Stimulated activated CD4-positive, alpha-beta T cell treated with anti-CD3 and anti-CD28 coated beads, Interleukin-4, amount 100 ng/mL, for 1 hour (primary cell): ENCODE measurements around the gene LAMB1.
"Not testable (repeated sequence)": the region's sequence is repeated elsewhere in the genome, so short reads cannot be mapped to it uniquely, and the experiment has no call there.

Experiments
- DNase-seq: peaks from one replicate; pipeline ENCODE4 v3.0.0-alpha.2; 2020

The LAMB1 gene

DNA sequence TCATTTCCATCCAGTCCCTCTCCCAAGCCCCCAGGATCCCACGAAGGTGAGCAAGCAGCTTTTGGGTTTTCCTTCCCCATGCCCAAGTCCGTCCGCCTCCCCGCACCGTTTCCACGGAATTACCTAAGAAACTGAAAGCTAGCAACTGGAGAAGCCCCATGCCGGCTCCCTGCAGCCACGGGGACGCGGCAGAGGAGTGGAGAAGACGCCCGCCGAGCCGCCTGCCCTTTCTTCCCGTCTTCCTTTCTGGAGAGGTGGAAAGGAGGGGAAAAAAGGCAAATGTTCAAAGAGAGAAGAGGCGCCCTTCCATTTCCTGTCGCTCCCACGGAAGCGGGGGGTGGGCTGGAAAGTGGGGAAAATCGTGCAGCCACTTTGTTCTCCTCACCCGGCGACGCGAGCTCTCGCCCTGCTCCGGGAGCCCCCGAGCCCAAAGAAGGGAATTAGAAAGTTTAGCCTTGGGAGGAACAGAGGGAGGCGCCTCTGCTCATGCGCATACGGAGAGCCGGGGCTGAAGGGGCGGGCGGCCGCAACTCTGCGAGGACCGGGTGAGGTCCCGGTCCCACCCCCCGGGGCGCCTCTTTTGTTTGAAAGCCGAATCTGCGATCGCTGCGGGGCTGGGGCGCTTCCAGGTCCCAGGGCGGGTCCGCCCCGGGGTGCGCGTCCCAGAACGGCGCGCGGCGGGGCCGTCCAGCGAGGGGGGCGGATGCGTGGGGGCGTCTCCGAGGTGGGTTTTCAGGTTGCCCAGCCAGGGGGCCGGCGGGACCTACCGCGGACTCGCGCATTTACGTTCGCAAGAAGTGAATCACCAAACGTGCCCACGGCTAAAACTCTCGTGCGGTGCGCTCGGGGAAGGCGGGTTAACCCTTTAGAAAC, at the start of gene LAMB1:
LAMB1 (minus strand) TSS at position 436 of the 873 bp plus-strand sequence; CDS start at position 160, 276 bp downstream.
- peak; percentile 7 for DNase-seq

DNA sequence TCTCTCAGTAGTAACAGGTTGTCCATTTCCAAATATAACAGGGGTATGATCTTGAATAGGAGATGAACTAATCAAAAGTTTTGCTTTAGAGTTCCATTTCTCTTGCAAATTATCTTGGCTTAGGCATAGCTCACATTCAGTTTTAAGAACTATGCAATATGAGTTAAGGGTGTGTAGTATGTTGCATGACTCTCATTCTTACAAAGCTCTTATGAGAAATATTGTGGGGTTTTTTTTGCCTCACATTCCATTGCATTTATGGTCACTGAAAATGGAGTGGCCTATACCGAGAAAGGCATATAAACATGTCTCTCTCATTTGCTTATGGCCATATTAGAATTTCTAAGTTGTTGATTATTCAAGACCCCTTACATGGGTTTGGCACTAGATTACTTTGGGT, 48.5 kb upstream of the LAMB1 start:
- no peak for DNase-seq

DNA sequence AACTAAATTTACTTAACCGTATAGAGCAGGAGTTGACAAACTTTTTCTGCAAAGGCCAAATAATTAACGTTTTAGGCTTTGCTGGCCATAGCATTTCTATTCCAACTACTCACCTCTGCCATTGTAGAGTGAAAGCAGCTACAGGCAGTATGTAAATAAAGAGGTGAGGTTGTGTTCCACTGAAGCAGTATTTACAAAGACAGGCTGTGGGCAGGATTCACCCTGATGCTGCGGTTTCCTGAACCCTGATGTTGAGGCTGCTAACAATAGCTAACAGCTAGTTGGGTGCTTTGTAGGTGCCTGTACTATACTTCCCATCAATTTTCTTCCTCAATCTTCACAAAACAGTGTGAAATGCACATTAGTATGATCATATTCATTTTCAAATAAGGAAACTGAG, 47.0 kb upstream of the LAMB1 start:
- DNase-seq: no peak

DNA sequence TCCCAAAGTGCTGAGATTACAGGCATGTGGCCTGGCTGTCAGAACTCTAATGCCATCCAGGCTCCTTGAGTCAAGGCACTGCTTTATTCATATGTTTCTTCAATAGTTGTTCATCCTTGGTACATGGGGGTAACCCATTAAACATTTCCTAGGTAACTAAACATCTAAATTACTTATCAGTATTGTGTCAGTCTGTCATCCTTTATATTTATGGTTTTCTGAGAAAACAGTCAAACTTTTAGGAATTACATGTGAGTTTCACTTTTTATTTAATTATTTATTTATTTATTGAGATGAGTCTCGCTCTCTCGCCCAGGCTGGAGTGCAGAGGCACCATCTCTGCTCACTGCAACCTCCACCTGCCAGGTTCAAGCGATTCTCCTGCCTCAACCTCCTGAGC, 45.5 kb upstream of the LAMB1 start:
- no peak for DNase-seq

DNA sequence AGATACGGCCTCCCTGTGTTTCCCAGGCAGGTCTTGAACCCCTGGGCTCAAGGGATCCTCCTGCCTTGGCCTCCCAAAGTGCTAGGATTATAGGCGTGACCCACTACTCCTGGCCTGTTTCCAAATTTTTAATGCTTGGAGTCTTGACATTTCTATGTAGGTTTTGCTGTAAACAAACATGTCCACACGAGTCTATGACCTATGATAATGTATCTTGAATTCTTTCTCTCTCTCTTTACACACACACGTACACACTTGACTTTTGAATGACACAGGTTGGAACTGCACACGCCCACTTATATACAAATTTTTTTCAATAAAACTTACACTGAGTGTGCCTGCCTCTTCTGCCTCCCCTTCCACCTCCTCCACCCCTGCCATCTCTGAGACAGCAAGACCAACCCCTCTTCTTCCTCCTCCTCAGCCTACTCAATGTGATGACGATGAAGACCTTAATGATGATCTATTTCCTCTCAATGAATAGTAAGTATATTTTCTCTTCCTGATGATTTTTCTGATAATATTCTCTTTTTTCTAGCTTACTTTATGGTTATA, 44.1 kb upstream of the LAMB1 start:
- no peak for DNase-seq

DNA sequence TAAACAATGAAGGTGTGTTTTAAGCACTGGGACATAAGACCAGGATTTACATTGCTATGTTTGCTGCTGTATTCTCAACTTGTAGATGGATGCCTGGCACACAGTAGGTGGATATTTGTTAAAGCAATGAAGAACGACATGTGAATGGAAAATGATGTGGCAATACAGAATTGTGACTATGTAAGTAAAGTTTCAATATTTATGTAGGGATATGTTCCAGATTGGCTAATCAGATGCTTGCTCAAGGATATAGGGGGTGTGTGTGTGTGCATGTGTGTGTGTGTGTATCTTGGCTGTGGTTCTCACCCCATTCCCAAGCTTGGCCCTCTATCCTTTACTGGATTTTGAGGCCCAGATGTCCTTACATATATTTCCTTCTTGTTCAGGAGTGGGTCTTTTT, 42.7 kb upstream of the LAMB1 start:
- DNase-seq: no peak

DNA sequence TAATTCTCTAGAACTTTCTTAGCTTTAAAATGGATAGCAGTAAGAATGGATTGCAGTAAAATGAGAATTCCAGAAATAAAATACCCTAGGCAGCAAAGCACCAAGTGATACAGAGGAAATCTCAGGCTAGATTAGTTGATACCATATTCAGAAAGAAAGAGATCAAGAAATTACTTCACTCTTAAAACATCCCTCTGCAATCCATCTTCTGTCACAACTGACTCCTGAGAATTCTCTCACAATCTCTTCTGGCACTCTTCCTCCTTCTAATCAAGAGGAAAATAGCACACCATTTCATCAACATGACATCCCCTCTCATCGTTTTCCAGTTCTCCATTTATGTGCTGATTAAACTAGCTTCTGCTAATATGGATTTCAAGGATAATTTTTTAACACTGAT, 42.2 kb upstream of the LAMB1 start:
- DNase-seq: no peak

DNA sequence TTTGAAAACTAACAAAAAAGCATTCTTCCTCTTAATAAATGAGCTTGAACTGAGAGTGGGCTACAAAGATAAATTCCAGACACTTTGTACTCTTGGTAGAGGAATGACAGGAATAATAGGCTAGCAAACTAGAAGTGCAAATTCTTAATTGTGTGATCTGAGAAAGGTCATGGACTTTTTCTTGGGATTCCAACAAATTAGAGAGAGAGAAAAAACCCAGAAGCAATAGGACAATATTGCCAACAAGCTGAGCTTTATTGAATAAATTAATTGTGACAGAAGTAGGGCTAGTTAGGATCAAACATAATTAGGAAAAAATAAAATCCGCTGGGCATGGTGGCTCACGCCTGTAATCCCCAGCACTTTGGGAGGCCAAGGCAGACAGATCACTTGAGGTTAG, 41.4 kb upstream of the LAMB1 start:
- no peak for DNase-seq

DNA sequence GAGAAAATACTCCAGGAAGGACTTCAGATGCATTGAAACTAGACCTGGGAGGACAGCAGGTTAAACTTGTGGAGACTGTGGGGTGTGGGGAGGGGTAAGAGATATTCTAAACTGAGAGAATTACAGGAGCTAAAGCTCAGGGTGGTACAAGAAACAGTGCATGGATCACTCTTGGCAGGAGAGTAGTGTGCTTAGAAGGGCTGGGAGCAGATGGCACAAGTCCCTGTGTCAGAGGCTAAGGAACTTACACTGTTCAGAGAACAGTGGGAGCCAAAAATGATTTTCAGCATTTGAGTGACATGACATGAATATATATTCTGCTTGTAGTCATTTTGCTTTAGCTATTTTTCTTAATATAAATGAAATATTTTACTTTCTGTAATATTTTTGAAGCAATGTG, 36.0 kb upstream of the LAMB1 start:
- no peak for DNase-seq

DNA sequence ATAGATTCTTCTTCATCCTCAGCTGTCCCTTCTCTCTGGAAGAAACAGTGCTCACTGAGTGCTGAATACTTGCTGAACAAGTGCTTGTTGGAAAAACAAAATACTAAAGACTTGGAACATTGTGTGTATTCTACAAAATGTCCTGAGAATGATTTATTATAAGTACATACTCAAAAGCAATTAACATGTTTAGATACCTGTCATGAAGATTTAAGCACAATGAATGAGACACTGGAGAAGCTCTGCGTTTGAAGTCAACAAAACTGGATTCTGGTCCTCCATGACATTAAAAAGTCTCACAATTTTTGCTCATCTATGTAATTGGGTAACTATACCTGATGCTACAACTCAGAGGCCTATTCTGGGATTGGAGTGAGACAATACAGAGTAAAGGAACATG, 34.8 kb upstream of the LAMB1 start:
- DNase-seq: no peak

DNA sequence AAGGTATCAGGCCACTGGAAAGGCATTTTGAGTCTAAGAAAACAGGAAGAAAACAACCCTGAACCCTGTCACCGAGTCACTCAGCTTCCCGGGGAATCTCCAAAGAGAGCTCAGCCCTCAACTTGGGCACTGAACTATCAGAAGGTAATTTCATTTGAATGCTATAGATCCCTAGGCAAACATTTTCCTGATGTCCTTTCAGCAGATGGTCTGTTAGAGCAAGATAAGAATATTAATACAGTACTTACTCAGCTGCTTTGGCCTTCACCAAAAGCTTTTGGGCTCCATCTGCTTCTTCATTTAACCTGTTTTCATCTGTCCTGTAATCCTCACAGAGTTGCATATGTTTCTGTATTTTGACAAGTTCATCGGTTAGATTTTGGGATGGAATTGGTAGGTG, 34.2 kb upstream of the LAMB1 start:
- DNase-seq: no peak

DNA sequence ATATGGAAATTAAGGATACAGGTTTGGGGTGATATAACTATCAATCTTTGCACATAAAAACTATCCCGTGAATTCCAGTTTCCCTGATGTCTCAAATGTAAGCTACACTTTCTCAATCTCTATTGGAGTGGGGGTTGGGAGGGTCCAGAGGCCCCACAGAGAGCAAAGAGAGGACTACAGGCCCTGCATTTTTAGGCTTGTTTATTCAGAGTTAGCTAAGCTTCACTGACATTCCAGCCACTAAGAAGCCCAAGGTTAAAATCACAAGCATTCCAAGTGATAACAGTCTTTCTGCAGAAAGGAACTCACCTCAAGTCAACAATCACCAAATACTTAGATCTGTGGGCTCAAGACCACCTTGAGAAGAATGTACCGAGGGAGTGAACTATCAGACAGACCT, 31.6 kb upstream of the LAMB1 start:
- no peak for DNase-seq

DNA sequence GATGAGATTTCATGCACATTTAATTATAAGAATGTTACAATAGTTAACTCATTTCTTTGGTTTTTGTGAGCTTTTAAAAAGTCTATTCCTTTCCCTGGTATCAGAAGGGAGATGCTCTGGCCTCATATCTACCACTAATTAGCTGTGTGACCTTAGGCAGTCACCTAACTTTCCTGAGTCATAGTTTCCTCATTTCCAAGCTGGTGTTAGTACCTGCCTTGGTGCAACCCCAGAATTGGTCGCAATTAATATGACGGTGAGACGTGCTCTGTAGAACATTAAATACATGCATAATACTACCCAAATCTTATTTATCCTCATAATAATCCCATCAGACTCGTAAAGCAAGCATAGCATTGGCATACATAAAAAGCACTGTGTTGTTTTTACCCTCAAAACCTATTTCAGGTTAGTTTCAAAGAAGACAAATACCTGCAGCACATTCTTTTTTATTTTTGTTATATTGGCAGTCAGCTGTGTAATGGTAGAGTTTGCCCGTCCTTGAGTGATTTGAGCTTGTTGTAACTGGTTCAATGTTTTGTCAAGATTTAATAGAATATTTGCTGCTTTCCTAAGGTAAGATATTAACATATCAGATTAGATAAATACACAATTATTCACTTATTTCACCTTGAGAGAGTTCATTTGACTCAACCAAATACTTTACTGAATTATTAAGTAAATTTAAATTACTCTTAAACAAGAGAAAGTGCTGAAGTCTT, 31.0 kb upstream of the LAMB1 start:
- no peak for DNase-seq

DNA sequence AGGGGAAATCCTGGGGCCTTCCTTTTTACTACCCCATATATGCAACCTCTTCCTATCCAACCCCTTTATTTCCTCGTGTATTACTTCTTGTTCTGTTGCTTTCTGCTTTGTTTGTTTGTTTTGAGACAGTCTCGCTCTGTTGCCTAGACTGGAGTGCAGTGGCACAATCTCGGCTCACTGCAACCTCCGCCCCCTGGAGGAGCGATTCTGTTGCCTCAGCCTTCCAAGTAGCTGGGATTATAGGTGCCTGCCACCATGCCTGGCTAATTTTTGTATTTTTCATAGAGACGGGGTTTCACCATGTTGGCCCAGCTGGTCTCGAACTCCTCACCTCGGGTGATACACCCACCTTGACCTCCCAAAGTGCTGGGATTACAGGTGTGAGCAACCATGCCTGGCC, 30.3 kb upstream of the LAMB1 start:
- DNase-seq: not testable (repeated sequence)

DNA sequence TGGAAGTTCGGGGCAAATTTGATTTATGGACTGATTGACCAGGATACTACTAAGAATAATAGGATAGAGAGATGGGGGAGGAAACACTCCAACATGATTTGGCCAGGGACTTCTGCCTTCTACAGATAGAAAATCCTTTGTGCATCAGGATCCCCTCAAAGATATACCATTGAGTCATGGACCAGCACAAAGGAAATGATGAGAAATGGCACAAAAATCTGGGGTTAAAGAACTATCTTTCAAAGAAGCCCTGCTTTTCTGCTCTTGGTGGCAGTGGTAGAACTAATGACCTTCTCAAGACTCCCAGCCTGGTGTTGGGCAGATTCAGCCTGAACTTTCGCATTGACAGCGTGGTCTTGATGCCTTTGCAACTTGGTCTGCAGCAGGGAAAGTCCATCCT, 27.6 kb upstream of the LAMB1 start:
- no peak for DNase-seq

DNA sequence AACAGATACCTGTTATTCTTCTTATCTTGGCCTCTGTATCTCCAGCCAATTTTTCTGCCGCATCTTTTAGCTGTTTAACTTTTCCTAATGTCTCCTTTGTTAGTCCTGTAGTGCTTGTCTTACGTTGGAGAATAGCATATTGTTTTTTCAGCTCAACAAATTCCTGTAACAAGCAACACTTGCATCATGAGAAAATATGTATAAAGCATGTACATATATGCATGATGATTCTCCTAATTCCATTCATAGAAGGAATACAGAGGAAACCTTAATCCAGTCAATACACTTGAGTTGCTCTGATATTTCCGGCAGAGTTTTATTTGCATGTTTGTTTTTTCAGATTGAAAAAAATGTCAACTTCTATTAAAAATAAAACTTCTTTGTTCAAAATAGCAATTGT, 26.1 kb upstream of the LAMB1 start:
- DNase-seq: no peak

DNA sequence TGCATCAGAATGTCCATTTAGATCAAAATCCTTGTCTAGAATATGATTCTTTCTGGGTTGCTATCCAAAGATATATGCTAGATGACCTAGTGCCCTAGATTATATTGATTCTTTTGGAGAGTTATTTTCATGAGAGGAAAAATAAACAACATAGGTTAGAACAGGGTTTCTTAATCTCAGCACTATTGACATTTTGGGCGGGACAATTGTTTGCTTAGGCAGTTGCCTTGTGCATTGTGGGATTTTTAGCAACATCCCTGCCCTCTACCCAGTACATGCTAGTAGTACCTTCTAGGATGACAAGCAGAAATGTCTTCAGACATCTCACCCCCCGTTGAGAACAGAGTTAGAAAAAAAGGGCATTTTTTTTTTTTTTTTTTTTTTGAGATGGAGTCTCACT, 25.1 kb upstream of the LAMB1 start:
- DNase-seq: no peak

DNA sequence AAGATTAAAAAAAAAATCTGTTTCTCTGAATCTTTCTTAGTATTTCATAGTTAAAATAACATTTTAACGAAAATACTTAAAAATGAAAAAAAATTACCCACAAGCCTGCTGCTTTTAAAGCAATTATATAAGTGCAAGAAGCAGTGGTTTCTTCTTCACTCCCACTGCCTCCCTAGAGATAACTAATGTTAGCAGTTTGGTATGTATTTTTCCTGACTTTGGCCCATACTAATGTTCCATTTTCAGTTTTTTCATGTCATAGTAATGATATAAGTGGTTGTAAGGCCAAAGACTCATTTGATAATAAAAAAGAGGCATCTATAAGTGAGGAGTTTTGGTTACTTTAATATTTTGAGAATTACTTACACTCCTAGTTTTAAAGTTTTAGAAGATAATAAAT, 24.3 kb upstream of the LAMB1 start:
- no peak for DNase-seq

DNA sequence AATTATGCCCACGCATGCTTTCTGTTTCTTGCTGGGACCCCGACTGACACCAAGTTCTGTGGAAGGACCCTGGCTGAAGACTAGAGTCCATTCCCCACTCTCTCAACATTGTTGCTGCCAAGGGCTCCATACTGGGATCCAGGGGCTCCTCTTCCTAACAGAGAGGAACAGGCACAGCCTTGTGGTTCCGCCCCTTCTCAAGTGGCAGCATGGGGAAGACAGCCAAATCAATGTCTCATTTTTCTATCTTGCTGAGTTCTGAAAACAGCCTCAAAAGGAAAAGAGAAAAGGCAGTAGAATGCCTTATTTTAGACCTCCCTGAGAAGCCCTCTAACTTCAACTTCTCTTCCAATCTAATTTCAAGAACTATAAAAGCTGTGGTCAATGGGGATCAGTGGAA, 23.7 kb upstream of the LAMB1 start:
- no peak for DNase-seq

DNA sequence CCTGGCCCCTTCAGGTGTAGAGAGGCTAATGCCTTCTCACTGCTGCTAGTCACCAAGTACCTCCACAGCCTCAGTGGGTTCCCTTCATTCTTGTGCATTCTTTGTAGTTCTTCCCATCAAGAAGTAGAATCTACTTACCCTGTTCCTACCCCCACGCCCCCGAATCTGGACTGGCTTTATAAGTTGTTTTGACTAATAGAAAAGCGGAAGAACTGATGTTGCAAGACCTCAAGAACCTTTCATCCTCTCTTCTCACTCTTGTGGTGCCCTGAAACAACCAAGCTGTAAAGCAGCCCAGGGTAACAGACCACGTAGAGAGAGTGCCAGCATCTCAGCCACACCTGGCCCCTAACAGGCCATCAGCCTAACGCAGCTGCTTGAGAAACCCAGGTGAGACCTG, 23.2 kb upstream of the LAMB1 start:
- DNase-seq: no peak

DNA sequence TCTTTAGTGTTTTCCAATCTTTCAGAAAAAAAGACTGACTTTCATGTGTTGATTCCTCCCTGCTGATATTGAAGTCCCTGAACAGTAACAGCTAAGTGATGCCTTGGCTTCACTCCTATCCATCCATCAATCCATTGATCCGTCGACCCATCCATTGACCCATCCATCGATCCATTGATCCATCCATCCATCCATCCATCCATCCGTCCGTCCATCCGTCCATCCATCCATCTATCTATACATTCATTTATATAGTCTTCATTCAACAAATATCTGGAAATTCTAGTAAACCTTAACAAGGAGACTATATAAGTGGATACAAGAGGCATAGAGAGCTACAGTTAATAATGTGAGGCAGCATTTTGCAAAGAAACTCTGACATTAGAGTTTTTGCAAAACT, 21.6 kb upstream of the LAMB1 start:
- no peak for DNase-seq

DNA sequence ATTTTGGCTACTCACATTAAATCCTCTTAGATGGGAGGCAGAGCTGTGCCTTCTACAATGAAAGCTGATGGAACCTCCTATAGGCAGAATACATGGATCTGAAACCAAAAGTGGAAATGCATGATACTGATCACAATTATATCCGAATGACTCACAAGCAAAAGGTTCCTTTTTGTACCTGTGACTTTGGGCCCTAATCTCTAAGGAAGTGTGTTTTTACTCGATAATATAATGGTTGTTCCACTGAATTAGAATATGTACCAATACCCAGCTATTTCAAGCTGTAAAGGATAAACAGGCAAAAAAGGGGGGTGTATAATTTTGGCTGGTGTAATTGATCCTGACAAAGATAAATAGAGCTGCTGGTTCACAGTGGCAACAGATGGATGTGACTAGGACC, 17.6 kb upstream of the LAMB1 start:
- no peak for DNase-seq

DNA sequence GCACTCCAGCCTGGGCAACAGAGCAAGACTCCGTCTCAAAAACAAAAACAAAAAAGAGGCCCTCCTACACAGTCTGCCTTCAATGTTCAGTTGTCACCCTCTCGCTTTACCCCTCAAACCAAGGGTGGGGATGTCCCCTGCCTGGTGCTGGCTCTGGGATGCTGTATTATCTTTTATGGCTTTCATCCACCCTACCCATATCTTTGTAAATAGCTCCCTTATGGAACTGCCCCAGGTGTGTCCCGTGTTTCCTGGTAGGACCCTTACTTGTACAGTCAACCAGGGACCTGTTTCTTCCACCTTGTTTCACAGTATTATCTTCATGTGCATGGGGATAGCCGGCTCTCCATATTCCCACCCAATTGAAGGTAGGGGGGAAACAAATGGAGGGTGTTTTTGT, 15.7 kb upstream of the LAMB1 start:
- no peak for DNase-seq

DNA sequence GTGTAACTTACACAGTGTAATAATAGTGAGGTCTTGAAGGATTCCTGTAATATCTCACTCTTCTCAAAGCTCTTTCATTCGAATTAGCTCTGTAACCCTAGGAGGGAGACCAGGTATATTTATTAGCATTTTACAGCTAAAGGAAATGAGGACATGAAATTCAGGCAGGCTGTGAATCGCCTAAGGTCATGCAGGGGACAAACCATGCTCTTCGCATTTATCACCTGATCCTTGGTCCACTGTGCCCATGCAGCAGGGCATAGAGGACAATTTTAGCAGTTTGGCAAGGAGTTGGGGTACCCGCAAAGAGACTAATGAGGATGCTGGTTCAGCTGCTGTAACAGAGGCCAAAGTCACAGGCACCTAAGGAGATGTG, 14.8 kb upstream of the LAMB1 start:
- DNase-seq: no peak
